GM12801 (cell line): ENCODE measurements around the gene INS.

Source experiments
- TF ChIP-seq, protein P1 (sequence below): IDR thresholded peaks from one replicate; pipeline ENCODE4 v1.5.1; 2011; ENCODE audit warnings: control low read depth; ENCODE audit not compliant: insufficient read length; ENCODE audit errors: extremely low read depth

The INS gene

GRCh38 chr11:2169626-2170570 is 8.9 kb upstream of the INS start:
- TF ChIP-seq, protein P1, sequence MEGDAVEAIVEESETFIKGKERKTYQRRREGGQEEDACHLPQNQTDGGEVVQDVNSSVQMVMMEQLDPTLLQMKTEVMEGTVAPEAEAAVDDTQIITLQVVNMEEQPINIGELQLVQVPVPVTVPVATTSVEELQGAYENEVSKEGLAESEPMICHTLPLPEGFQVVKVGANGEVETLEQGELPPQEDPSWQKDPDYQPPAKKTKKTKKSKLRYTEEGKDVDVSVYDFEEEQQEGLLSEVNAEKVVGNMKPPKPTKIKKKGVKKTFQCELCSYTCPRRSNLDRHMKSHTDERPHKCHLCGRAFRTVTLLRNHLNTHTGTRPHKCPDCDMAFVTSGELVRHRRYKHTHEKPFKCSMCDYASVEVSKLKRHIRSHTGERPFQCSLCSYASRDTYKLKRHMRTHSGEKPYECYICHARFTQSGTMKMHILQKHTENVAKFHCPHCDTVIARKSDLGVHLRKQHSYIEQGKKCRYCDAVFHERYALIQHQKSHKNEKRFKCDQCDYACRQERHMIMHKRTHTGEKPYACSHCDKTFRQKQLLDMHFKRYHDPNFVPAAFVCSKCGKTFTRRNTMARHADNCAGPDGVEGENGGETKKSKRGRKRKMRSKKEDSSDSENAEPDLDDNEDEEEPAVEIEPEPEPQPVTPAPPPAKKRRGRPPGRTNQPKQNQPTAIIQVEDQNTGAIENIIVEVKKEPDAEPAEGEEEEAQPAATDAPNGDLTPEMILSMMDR: no peak

DNA sequence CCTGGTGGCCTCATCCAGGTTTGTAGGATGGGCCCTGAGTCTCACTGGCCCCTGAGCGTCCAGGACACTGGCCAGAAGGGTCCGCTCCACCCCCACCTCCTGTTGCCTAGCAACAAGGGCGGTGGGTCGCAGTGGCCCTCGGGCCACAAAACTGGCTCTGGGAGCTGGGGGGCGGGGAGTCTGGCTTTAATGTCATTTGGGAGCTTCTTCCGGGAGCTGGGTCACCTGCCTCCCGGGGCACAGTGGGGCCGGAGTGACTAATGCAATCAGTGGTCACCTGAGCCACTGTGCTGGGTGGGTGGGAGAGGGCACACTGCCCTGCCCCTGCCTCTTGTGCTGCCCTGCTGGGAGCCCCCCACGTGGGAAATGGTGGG is 8.0 kb upstream of the INS start:
- TF ChIP-seq, protein P1: no peak

DNA sequence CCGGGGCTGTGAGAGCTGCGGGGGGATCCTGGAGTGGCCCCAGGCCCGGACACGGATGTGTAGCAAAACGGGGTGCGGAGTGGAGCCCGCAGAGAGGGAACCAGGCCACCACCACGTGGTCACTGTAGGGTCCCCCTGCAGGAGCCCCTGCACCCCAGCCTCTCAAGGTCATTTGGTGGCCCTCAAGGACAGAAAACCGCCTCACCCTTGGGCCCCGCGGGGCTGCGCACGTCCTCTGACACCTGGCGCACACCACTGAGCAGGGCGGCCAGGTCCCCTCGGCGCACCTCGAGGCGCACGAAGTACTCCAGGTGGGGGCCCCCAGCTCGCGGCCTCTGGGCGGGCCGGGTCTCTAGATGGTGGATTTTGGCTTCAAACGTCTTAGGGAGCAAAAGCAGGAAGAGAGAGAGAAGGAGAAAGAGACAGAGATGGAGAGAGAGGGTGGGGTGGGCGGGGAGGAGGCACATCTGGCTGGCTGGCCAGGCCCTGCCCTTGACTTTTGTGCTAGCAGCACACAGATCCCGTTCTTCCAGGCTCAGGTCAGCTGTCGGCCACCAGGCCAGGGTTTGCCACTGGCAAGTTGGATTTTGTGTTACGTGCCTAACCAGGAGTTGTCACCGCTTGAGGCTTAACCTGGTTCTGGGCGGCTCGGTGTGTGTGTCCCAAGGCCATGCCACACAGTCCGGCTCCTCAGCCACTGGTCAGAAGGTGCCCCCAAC is 7.4 kb upstream of the INS start:
- TF ChIP-seq, protein P1: no peak

DNA sequence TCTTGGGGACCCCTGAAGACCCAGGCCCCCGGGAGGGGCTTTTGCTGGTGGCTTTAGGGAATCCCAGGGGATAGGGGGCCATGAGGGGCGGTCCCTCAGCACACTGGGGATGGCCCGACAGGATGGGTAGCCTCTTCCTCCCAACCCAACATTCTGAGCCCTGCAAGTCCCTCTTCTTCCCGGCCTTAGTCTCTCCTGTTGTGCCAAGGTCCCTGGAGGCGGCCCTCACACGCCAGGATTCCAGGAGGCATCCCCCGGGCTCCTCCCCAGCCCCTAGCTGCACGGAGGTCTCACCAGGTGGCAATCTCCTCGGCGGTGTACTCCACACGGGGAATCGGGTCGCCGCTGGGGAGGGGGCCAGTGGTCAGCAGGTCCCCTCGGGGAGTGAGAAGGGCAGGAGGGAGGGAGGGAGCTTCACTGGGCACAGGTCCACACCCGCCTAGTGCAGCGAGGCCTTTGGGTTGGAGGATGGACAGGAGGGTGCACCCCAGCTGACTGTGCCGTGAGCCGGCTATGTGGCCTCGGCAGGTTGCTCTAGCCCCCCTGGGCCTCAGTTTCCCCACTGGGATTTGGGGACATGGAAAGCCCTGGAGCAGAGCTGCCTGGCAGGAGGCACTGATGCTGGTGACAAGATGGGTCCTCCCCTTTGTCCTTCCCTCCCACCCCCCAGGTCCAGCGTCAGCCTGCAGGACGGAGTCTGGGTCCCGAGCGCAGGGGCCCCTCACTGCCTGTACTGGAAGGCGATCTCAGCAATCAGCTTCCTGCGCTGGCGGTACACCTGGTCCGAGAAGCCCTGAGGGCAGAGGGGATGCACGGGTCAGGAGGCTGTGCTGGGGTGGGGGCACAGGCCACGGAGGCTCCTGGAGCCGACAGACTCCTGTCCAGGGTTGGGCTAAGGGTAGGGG is 6.4 kb upstream of the INS start:
- TF ChIP-seq, protein P1: no peak

DNA sequence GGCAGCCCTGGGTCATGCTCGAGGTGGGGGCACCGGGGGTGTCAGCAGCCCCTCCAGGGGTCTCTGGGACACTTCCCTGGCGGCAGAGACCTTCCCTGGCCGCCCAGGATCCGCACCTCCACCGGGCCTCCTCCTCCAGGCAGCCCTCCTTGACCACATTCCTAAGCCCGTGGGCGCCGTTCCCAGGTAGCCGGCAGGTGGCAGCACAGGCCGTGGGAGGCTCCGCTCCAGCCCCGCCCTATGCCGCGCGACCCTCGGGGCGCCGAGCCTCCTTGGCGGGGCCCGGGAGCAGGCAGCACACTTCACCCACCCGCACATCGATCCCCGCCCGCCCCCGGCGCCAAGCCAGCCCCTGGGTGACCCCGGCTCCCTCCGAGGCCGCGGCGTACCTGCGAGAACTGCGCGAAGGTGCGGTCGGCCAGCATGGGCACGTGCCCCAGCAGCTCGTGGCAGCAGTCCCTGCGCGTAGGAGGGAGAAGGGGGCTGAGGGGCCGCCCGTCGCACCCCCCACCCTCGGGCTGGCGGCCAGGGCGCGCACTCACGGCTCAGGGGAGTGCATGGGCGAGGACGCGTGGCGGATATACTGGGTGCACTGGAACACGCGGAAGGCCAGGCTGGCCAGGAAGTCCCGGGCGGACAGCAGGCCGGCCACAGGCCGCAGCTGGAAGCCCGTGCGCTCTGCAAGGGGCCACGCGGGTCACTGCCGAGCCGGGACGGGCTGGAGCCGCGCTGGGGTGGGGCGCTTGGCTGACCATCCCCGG is 5.3 kb upstream of the INS start:
- TF ChIP-seq, protein P1: no peak

- TF ChIP-seq, protein P1: no peak
Measured at GRCh38 chr11:2165571-2165970, 4.6 kb upstream of the INS start.
